Stimulated activated CD8-positive, alpha-beta memory T cell treated with anti-CD3 and anti-CD28 coated beads, Interleukin-7, amount 100 ng/mL, for 48 hours (primary cell): ENCODE results near the gene IL1F10.

Source experiments
- DNase-seq, 2 donors: peaks; one replicate each; pipeline ENCODE4 v3.0.0-alpha.2; 2020; ENCODE audit warnings: low read depth in 1 of 2; ENCODE audit errors: extremely low read depth in 1 of 2

The IL1F10 gene

DNA sequence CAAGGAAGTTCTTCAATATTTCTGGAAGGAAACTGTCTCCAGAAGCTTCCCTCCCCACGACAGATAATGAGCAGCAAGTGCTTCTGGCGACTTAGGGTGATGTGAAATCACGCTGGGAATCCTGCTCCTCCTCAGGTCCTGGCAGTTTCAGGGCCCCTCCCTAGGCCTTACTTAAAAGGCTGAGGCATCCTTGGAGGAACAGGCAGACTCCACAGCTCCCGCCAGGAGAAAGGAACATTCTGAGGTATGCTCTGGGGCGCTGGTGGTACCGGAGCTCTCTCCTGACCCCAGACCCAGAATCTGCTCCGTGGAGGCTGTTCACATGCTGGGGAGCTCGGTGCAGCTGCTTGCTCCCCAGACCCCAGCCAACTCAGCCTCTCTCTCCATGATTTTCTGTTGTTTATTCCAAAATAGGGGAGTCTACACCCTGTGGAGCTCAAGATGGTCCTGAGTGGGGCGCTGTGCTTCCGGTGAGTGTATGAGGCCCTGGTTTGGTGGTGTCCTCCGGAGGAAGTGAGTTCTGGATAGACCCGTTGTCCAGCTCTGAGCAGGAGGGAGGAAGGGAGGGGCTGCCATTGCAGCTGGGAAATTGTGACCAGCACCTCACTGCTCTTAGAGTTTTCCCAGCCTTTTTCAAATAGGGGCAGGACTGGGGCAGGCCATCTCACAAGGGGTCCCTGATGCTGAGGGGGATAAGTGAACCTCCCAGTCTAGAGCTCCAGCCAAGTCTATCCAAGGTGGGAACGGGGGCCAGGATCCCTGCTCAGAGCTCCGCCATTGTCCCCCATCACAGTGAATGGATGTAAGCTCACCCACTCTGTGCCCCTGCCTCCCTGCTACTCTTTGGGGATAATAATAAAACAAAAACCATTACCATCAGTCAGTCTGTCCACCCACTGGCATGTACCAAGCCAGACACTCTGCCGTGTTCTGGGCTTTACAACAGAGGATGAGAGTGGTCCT lies 8.5 kb upstream of the IL1F10 start, which contains the start of gene IL36RN:
Gene IL36RN, plus strand, starts transcription at position 201 of the 963 bp plus-strand sequence. Its CDS starts 241 bp downstream, at position 442.
- DNase-seq, result no peak

GRCh38 chr2:113060396-113060795 lies 7.4 kb upstream of the IL1F10 start:
- DNase-seq, result no peak

GRCh38 chr2:113060796-113061195 lies 7.0 kb upstream of the IL1F10 start:
- DNase-seq, result no peak

DNA sequence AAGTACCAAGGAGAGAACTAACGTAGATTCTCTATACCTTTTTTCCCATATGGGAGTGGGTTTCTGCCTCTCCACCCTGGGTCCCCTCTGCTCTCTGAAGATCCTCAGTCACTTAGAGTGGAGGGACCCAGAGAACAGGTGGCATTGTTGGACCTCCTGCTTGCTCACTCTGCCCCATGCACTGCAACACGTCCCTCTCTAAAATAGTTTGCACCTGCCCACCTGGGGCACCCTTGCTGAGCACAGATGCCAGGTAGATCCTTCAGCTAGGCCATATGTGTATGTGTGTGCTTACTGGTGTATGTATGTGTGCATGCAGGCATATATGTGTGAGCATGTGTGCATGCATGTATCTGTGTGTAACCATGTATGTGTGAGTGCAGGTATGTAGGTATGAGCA lies 6.5 kb upstream of the IL1F10 start:
- no peak for DNase-seq

- no peak for DNase-seq
Measured at GRCh38 chr2:113061896-113062770, 5.6 kb upstream of the IL1F10 start.

DNA sequence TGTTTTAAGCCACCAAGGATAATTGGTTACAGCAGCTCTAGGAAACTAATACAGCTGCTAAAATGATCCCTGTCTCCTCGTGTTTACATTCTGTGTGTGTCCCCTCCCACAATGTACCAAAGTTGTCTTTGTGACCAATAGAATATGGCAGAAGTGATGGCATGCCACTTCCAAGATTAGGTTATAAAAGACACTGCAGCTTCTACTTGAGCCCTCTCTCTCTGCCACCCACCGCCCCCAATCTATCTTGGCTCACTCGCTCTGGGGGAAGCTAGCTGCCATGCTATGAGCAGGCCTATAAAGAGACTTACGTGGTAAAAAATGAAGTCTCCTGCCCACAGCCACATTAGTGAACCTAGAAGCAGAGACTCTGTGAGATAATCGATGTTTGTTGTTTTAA lies 3.5 kb upstream of the IL1F10 start:
- no peak for DNase-seq

GRCh38 chr2:113064898-113065297 lies 2.9 kb upstream of the IL1F10 start:
- DNase-seq, result no peak

GRCh38 chr2:113068249-113068648 lies 479 bp downstream of the IL1F10 start:
- DNase-seq, result no peak

GRCh38 chr2:113068706-113069485 lies 1.1 kb downstream of the IL1F10 start:
- no peak for DNase-seq

- DNase-seq, result no peak
Measured at GRCh38 chr2:113069676-113070605, 2.2 kb downstream of the IL1F10 start.

DNA sequence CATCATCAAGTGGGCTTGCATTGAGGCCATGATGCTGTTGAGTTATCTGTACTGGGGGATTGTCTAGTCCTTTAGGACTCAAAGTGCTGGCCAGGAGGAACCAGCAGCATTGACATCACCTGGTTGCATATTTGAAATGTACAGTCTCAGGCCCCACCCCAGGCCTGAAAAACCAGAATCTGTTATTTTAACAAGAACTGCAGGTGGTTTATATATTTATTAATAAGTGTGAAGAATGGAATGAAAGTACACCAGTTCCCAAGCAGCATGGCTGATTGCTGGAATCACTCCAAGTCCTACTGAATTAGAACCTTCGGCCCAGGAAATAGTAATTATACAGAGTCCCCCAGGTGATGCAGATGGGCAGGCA lies 2.8 kb downstream of the IL1F10 start:
- no peak for DNase-seq

- no peak for DNase-seq
Measured at GRCh38 chr2:113072584-113072983, 4.8 kb downstream of the IL1F10 start.

DNA sequence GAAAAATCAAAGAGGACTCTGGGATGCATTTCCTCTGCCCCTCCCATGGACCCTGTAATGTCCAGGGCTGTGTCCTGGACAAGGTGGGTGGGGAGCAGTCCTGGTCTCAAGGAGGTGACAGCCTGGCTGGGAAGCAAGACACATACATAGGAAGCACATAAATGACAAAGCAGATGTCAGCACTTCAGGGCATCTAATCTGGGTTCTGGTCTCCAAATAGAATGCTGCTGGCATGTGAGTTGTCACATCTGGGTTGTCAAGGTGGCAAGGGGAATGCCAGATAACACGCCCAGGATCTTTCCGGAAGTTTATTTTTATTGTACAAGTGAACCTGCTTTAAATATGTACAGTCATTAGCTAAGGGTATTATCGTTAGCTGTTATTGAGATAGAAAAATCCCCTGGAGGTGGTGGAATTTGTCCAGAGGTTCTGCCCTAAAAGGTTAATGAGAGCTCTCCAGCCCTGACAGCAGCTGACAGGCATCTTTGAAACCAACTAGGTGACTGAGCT lies 5.6 kb downstream of the IL1F10 start:
- no peak for DNase-seq

- no peak for DNase-seq
Measured at GRCh38 chr2:113075030-113075429, 7.3 kb downstream of the IL1F10 start.

GRCh38 chr2:113075600-113075999 lies 7.8 kb downstream of the IL1F10 start:
- no peak for DNase-seq

- DNase-seq, result no peak
Measured at GRCh38 chr2:113076954-113077669, 9.3 kb downstream of the IL1F10 start.

DNA sequence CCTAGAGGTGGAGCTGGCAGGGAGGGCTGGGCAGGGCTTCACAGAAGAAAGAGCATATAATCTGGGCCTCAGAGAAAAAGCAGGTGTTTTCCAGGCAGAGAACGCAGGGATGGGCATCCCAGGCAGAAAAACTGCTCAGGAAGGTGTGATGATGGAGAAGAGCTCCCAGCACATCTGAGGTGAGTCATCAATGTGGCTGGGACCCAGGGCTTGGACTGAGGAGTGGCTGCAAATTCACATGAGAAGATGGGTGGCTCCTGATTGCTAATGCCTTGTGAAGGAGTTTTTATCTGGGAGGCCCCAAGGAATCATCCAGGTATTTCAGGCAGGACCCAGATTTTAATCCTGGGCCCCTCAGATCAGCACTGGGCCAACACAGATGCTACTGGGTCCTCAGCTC lies 10.2 kb downstream of the IL1F10 start:
- no peak for DNase-seq

- no peak for DNase-seq
Measured at GRCh38 chr2:113078350-113078839, 10.6 kb downstream of the IL1F10 start.

- DNase-seq, result no peak
Measured at GRCh38 chr2:113079131-113079530, 11.4 kb downstream of the IL1F10 start.
